ENCODE measurements around the gene NTF4.
A peak's percentile ranks its signal among the peaks of the same experiment; 100 is the strongest.

GRCh38 chr19:49073514-49074378 lies 9.1 kb upstream of the NTF4 start:
- TF ChIP-seq CTCF (IDR thresholded peaks at IDR 0.05; ENCODE audit: insufficient read depth, low read depth, low read length) (peak; percentile 22), EZH2 (IDR thresholded peaks at IDR 0.05; ENCODE audit: insufficient read depth, low read length) (no peak)

All from astrocyte (in vitro differentiated cells and primary cell).